ENCODE results near the gene CAST. TPM values are rescaled to one million over a fixed set of nuclear protein-coding genes. Genes with fewer than 3 reads are reported as not detected.
"Not testable (repeated sequence)": the region's sequence is repeated elsewhere in the genome, so short reads cannot be mapped to it uniquely, and the experiment has no call there.

The CAST gene
- total RNA-seq, 1 experiment from 2014 or later = 418 TPM

GRCh38 chr5:96743065-96743768 lies 81.0 kb downstream of the CAST start:
- Histone ChIP-seq H3K36me3 (ENCODE audit: control insufficient read depth, insufficient read depth, low read length) (peaks cover 8% of the 10 kb centered on the region), H3K27me3 (replicated peaks; ENCODE audit: control insufficient read depth, insufficient read depth, low read length) (no peaks in the 10 kb centered on the region), H3K9me3 (no peaks in the 10 kb centered on the region), H3K4me3 (ENCODE audit: low read depth, low read length) (no peak overlapping the region), H3K4me1 (peaks cover 18% of the 10 kb centered on the region)
- TF ChIP-seq CTCF (IDR thresholded peaks at IDR 0.05; ENCODE audit: insufficient read depth in 1 of 2, low read depth in 1 of 2, low read length in 1 of 2, severe bottlenecking in 1 of 2, unreplicated experiment in 1 of 2) = no peak
- POLR2A ChIA-PET = no interaction called here
- intact Hi-C loops (cut with micrococcal nuclease; ENCODE audit: unreplicated experiment) = no loop called here
- Mint-ChIP-seq H3K4me1 (ENCODE audit: low read depth, unreplicated experiment) (peaks cover 29% of the 10 kb centered on the region), H3K4me3 (ENCODE audit: unreplicated experiment) (no peak overlapping the region), H3K27ac (ENCODE audit: unreplicated experiment) (peak overlapping the region; percentile 60), H3K27me3 (ENCODE audit: insufficient read depth, unreplicated experiment) (no peaks in the 10 kb centered on the region), H3K36me3 (ENCODE audit: insufficient read depth, unreplicated experiment) (peaks cover 90% of the 10 kb centered on the region), H3K9me3 (ENCODE audit: unreplicated experiment) (no peaks in the 10 kb centered on the region)
- no TSS peak for BruUV-seq (replicated peaks)
- DNase-seq = no peak
- CTCF ChIA-PET = interaction anchor here (1.8 kb wide), 1 partner anchor 9 kb away, joined by 8 read pairs; no protein-coding TSS in a partner anchor

GRCh38 chr5:96743805-96744204 lies 81.6 kb downstream of the CAST start:
- H3K9me3 ChIP-seq = no peaks in the 10 kb centered on the region
- TF ChIP-seq CTCF (IDR thresholded peaks at IDR 0.05; ENCODE audit: insufficient read depth in 1 of 2, low read depth in 1 of 2, low read length in 1 of 2, severe bottlenecking in 1 of 2, unreplicated experiment in 1 of 2) = no peak
- POLR2A ChIA-PET = no interaction called here
- CTCF ChIA-PET = no interaction called here
- intact Hi-C loops (cut with micrococcal nuclease; ENCODE audit: unreplicated experiment) = no loop called here
- peaks cover 18% of the 10 kb centered on the region for H3K4me1 ChIP-seq
- Mint-ChIP-seq H3K27ac (ENCODE audit: unreplicated experiment) (no peak overlapping the region), H3K36me3 (ENCODE audit: insufficient read depth, unreplicated experiment) (peaks cover 90% of the 10 kb centered on the region), H3K4me3 (ENCODE audit: unreplicated experiment) (no peak overlapping the region), H3K4me1 (ENCODE audit: low read depth, unreplicated experiment) (peaks cover 29% of the 10 kb centered on the region), H3K9me3 (ENCODE audit: unreplicated experiment) (no peaks in the 10 kb centered on the region), H3K27me3 (ENCODE audit: insufficient read depth, unreplicated experiment) (no peaks in the 10 kb centered on the region)
- no peak for DNase-seq
- peaks cover 7% of the 10 kb centered on the region for H3K36me3 ChIP-seq (ENCODE audit: control insufficient read depth, insufficient read depth, low read length)
- H3K27me3 ChIP-seq (replicated peaks; ENCODE audit: control insufficient read depth, insufficient read depth, low read length) = no peaks in the 10 kb centered on the region
- no TSS peak for BruUV-seq (replicated peaks)
- no peak overlapping the region for H3K4me3 ChIP-seq (ENCODE audit: low read depth, low read length)

GRCh38 chr5:96744218-96744617 lies 82.0 kb downstream of the CAST start:
- Mint-ChIP-seq H3K4me1 (ENCODE audit: low read depth, unreplicated experiment) (peaks cover 29% of the 10 kb centered on the region), H3K36me3 (ENCODE audit: insufficient read depth, unreplicated experiment) (peaks cover 90% of the 10 kb centered on the region)
- H3K9me3 ChIP-seq; H3K27me3 ChIP-seq (replicated peaks; ENCODE audit: control insufficient read depth, insufficient read depth, low read length); H3K27ac Mint-ChIP-seq (ENCODE audit: unreplicated experiment); H3K4me3 Mint-ChIP-seq (ENCODE audit: unreplicated experiment); H3K9me3 Mint-ChIP-seq (ENCODE audit: unreplicated experiment); H3K36me3 ChIP-seq (ENCODE audit: control insufficient read depth, insufficient read depth, low read length); BruUV-seq (replicated peaks); H3K27me3 Mint-ChIP-seq (ENCODE audit: insufficient read depth, unreplicated experiment); CTCF ChIA-PET; intact Hi-C loops (cut with micrococcal nuclease; ENCODE audit: unreplicated experiment); H3K4me3 ChIP-seq (ENCODE audit: low read depth, low read length); POLR2A ChIA-PET; DNase-seq: not testable (repeated sequence)
- peaks cover 18% of the 10 kb centered on the region for H3K4me1 ChIP-seq

All from Caco-2 (cell line).